ENCODE results near the gene PDGFB. TPM values are rescaled to one million over a fixed set of nuclear protein-coding genes. Genes with fewer than 3 reads are reported as not detected.

Gene PDGFB
- total RNA-seq, 2 donors from 2014 or later = 10.8 to 12.6 TPM

DNA sequence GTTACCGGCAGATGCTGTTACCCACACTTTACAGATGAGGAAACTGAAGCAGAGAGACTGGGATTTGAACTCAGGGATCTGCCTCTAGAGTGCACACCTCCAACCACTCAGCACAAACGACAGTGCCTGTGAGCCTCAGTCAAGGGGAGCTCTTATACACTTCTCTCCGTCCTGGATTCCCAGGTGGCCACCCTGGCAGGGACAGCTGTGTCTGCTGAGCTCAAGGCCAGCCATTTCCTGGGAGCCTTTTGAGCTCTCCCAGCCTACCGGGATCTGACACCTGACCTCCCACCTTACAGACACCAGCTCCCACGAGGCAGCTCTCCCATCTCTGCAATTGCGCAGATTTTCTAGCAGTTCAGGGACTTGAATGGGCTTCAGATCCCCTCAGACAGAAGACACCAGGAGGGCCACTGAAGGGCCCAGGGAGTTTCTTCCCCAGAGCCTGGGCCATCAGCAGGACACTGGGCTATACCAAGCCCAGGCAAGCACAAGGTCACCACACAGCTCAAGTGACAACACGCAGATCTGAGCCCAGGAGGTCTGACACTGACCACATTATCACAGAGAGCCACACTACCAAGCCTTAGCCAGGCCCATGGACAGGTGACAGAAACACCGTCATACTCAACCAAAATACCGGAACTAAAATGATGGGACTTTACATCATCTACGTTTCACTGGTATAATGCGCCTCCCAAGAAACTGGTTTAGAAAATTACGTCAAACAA lies 17.1 kb downstream of the PDGFB start:
- no peaks in the 10 kb centered on the region for H3K27me3 ChIP-seq (replicated peaks; ENCODE audit: insufficient read depth)
- ATAC-seq (ENCODE audit: insufficient number of reproducible peaks, low FRiP score, low read depth) = no peak
- TF ChIP-seq, protein P1, sequence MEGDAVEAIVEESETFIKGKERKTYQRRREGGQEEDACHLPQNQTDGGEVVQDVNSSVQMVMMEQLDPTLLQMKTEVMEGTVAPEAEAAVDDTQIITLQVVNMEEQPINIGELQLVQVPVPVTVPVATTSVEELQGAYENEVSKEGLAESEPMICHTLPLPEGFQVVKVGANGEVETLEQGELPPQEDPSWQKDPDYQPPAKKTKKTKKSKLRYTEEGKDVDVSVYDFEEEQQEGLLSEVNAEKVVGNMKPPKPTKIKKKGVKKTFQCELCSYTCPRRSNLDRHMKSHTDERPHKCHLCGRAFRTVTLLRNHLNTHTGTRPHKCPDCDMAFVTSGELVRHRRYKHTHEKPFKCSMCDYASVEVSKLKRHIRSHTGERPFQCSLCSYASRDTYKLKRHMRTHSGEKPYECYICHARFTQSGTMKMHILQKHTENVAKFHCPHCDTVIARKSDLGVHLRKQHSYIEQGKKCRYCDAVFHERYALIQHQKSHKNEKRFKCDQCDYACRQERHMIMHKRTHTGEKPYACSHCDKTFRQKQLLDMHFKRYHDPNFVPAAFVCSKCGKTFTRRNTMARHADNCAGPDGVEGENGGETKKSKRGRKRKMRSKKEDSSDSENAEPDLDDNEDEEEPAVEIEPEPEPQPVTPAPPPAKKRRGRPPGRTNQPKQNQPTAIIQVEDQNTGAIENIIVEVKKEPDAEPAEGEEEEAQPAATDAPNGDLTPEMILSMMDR (IDR thresholded peaks at IDR 0.05) = no peak
- no peak overlapping the region for H3K27ac ChIP-seq
- no peak overlapping the region for H3K4me3 ChIP-seq
- H3K4me1 ChIP-seq (ENCODE audit: control insufficient read depth in 1 of 2, low read depth in 2 of 2) = no peaks in the 10 kb centered on the region
- no peaks in the 10 kb centered on the region for H3K9me3 ChIP-seq
- no peak for DNase-seq (ENCODE audit: low spot score)
- no peaks in the 10 kb centered on the region for H3K36me3 ChIP-seq

DNA sequence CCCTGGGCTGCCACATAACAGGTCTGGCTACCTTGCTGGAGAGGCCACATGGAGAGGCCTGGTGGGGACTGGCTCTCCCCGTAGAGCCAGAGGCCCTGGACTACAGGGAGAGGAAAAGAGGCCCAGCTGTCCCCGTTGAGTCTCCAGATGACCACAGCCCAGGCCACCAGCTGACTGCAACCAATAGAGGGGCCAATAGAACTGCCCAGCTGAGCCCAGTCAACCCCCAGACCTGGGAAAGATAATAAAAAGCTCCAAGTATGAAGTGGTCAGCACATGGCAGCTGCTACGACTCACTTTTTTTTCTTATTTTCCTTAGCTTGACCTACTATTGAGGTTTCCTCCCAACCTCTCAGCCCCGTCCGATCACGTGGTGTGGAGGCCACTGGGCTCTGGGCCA lies 18.4 kb downstream of the PDGFB start:
- DNase-seq (ENCODE audit: low spot score) (no peak), ATAC-seq (ENCODE audit: insufficient number of reproducible peaks, low FRiP score, low read depth) (no peak)
- TF ChIP-seq, protein P1 (IDR thresholded peaks at IDR 0.05) = no peak
- Histone ChIP-seq H3K27ac (no peak overlapping the region), H3K27me3 (replicated peaks; ENCODE audit: insufficient read depth) (no peaks in the 10 kb centered on the region), H3K9me3 (no peaks in the 10 kb centered on the region), H3K4me3 (no peak overlapping the region), H3K36me3 (no peaks in the 10 kb centered on the region), H3K4me1 (ENCODE audit: control insufficient read depth in 1 of 2, low read depth in 2 of 2) (no peaks in the 10 kb centered on the region)

DNA sequence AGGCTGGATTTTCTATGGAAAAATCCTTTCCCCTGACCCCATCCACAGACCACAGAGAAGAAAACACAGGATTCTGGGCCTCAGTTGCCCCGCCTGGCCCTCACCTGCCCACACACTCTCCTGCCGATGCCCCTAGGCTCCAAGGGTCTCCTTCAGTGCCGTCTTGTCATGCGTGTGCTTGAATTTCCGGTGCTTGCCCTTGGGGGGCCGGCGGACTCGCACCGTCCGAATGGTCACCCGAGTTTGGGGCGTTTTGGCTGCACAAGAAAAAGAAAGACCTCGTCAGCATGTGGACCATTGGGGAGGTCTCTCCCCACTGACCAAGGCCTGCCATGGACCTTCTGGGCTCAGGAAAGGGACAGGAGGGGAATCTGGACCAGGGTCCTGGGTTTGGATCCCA lies 19.2 kb downstream of the PDGFB start:
- Histone ChIP-seq H3K27me3 (replicated peaks; ENCODE audit: insufficient read depth) (no peaks in the 10 kb centered on the region), H3K9me3 (no peaks in the 10 kb centered on the region), H3K27ac (no peak overlapping the region), H3K4me1 (ENCODE audit: control insufficient read depth in 1 of 2, low read depth in 2 of 2) (no peaks in the 10 kb centered on the region), H3K4me3 (no peak overlapping the region), H3K36me3 (no peaks in the 10 kb centered on the region)
- TF ChIP-seq, protein P1 (IDR thresholded peaks at IDR 0.05) = no peak
- no peak for DNase-seq (ENCODE audit: low spot score)
- no peak for ATAC-seq (ENCODE audit: insufficient number of reproducible peaks, low FRiP score, low read depth)

DNA sequence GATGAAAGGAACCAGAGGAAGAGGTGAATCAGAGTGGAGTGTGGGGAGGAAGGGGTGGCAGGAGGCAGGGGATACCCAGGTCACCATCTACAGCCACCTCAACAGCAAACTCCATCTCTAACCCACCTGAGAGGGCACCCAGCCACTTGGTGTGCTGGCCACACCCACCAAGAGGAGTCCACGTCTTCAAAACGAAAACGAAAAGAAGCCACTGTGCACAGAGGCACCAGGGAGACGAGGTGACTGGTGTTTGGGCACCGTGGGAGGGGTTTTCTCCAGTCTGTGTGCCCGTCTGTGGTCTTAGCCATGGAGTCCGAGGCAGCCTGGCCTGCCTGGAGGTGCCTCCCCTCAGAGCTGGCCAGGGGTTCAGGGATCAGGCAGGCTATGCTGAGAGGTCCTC lies 20.2 kb downstream of the PDGFB start:
- TF ChIP-seq, protein P1 (IDR thresholded peaks at IDR 0.05) = no peak
- no peak overlapping the region for H3K27ac ChIP-seq
- ATAC-seq (ENCODE audit: insufficient number of reproducible peaks, low FRiP score, low read depth) = no peak
- no peak for DNase-seq (ENCODE audit: low spot score)
- no peaks in the 10 kb centered on the region for H3K9me3 ChIP-seq
- H3K27me3 ChIP-seq (replicated peaks; ENCODE audit: insufficient read depth) = no peaks in the 10 kb centered on the region
- no peaks in the 10 kb centered on the region for H3K4me1 ChIP-seq (ENCODE audit: control insufficient read depth in 1 of 2, low read depth in 2 of 2)
- no peak overlapping the region for H3K4me3 ChIP-seq
- no peaks in the 10 kb centered on the region for H3K36me3 ChIP-seq

DNA sequence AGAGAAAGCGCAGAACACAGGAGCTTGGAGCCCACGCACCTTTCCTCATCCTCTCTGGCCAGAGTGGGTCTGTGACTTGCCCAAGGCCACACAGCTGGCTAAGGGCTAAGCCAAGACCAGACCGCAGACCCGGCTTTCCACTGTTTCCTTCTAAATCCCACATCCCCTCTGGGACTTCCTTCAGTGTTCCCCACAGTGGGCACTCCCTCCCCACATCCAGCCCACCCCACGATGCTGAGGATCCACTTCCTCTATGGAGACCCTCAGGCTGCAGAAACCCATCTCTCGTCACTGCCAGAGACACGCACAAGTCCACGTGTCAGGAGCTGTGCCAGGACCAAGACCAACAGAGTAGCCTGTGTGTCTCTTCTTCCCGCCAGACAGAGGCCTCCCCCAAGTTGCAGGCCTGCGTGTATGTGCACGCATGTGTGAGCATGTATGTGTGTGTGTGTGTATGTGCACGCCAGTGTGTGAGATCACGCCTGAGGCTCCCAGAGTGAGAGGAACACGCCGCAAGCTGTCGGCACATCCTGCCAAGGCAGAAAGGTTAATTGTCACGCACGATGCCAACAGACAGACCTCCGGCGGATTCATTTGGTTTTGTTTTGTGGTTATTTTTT lies 21.6 kb downstream of the PDGFB start:
- DNase-seq (ENCODE audit: low spot score) (no peak), ATAC-seq (ENCODE audit: insufficient number of reproducible peaks, low FRiP score, low read depth) (no peak)
- TF ChIP-seq, protein P1 (IDR thresholded peaks at IDR 0.05) = no peak
- Histone ChIP-seq H3K9me3 (no peaks in the 10 kb centered on the region), H3K36me3 (no peaks in the 10 kb centered on the region), H3K27me3 (replicated peaks; ENCODE audit: insufficient read depth) (no peaks in the 10 kb centered on the region), H3K4me1 (ENCODE audit: control insufficient read depth in 1 of 2, low read depth in 2 of 2) (no peaks in the 10 kb centered on the region), H3K27ac (no peak overlapping the region), H3K4me3 (no peak overlapping the region)

Data from thoracic aorta (tissue), 2 donors.